GM12891 (cell line): ENCODE measurements around the gene TNFRSF8.
A peak's percentile ranks its signal among the peaks of the same experiment; 100 is the strongest.

Experiments used
- POLR2A ChIP-seq: IDR thresholded peaks from 2 replicates; pipeline ENCODE4 v1.6.1; 2011; ENCODE audit warnings: low read depth, low read length, control low read depth
- POLR2AphosphoS5 ChIP-seq: IDR thresholded peaks from 2 replicates; pipeline ENCODE4 v1.6.1; 2011; ENCODE audit warnings: low read depth, low read length, control low read depth
- POU2F2 ChIP-seq: IDR thresholded peaks from 2 replicates; pipeline ENCODE4 v1.6.1; 2011; ENCODE audit warnings: low read depth, mild to moderate bottlenecking, control low read depth, low read length, moderate library complexity

DNA sequence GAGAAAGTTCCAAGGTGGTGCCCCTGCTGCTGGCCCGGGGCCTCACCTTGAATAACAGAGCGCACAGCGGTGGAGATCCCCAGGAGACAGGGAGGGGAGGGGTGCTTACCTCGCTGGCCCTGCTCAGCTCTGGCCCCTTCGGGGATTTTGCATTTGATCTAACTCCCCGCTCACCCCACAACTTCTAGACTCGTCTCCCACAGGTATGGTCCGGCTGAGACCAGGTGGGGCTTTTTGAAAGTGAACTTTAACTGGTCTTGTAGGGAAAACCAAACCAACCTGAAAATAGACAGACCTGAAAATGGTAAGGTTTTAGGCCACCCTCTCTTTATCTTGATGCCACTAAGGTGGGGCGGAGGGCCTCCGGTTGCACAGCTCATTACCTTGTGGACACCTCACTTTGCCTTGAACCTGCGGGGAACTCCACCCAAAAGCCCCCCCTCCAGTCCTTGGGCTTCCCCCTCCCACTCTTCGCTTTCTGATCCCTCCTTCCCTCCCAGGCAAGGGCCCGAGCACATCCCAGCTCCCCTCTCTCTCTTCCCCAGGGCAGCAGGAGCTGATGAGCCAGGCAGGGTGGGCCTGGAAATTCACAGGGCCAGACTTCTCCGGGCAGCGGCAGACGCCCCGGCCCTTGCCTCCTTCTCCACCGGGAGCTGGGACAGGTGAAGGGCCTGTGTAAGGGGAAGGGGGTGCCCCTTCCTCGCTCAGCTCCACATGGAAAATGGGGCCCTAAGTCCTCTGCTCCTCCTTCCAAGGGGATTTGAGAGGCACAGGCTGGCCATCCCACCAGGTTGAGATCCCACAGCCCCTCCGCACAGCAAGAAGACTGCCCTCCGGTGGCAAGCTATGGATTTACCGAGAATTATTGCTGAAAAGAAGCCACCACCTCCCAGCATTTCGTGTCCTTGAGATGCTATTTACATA lies 16.1 kb downstream of the TNFRSF8 start:
- TF ChIP-seq POLR2A (peak; percentile 38; the same call in 1 of the 2 replicates), POLR2AphosphoS5 (peak; percentile 45; the same call in 1 of the 2 replicates), POU2F2 (peak; percentile 22; the same call in 1 of the 2 replicates)
